T-helper 1 cell treated with Interleukin-12 subunit alpha and Interleukin-12 subunit beta and Interleukin-4 antibody, amounts not matched to agents 30 ng/mL and 1 ng/mL, for 36 hours (primary cell): ENCODE results near the gene PIP4K2C. TPM values are rescaled to one million over a fixed set of nuclear protein-coding genes. Genes with fewer than 3 reads are reported as not detected.

Experiments
- intact Hi-C: fragments of 100-400 bp; cut with micrococcal nuclease; formaldehyde crosslinking; loops from one replicate; pipeline ENCODE4 v1.15.1; 2024
- total RNA-seq: library from RNA; stranded (reverse); gene quantifications from 2 replicates; pipeline ENCODE4 v1.2.3, GENCODE V29; 2022

Gene PIP4K2C
- total RNA-seq, 1 donor from 2014 or later, result 24.8 TPM

DNA sequence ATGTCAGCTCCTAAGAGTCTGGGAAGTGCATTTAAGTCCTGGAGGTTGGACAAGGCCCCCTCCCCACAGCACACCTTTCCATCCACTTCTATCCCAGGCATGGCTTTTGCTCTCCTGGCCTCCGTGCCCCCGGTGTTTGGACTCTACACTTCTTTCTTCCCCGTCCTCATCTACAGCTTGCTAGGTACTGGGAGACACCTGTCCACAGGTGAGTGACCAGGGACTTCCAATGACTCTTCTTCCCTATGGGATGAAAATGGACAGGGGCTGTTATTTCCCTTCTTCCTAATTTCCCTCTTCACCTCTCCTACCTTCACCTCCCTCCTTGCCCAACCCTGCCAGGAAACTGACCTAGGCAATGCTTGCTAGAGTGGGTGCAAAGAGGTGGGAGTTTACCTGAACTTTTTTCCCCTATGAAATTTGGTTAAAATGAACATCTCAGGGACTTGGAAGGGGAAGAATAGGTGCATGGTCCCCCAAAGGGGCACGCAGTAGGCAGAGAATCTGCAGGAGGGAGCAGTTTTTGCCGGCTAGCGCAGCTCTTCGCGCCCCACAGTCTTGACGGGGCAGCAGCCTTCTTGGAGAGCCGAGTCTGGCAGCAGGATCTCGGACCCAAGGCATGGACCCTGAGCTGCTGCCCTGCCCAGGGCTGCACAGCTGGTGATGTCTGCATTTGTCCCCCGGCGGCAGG, 29.4 kb downstream of the PIP4K2C start:
- intact Hi-C loops, result loop anchor here (2.0 to 5.0 kb wide), 2 partner anchors 100 to 143 kb away; partner anchors contain the start of genes ARHGAP9 and DDIT3

DNA sequence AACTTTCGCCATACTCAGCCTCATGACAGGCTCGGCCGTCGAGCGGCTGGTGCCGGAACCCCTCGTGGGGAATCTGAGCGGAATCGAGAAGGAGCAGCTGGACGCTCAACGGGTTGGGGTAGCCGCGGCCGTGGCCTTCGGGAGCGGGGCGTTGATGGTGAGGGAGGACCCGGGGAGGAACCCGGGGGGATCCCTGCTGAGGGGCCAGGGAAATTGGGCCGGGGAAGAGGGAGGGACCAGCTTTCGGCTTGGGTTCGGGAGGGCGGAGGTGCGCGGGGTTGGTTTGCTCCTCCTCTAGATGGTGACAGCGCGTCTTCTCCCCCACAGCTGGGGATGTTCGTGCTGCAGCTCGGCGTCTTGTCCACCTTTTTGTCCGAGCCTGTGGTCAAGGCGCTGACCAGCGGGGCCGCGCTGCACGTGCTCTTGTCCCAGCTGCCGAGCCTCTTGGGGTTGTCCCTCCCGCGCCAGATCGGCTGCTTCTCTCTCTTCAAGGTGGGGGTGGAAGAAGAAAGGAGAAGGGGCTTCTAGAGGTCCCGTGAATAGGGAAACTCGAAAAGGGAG, 30.0 kb downstream of the PIP4K2C start:
- intact Hi-C loops, result loop anchor here (1.0 to 5.0 kb wide), 5 partner anchors 12 to 162 kb away; partner anchors contain the start of genes ARHGAP9, B4GALNT1, DDIT3 and GLI1

GRCh38 chr12:57621497-57622292, 30.7 kb downstream of the PIP4K2C start:
- intact Hi-C loops, result loop anchor here (1.0 to 5.0 kb wide), 5 partner anchors 12 to 162 kb away; partner anchors contain the start of genes ARHGAP9, B4GALNT1, DDIT3 and GLI1

DNA sequence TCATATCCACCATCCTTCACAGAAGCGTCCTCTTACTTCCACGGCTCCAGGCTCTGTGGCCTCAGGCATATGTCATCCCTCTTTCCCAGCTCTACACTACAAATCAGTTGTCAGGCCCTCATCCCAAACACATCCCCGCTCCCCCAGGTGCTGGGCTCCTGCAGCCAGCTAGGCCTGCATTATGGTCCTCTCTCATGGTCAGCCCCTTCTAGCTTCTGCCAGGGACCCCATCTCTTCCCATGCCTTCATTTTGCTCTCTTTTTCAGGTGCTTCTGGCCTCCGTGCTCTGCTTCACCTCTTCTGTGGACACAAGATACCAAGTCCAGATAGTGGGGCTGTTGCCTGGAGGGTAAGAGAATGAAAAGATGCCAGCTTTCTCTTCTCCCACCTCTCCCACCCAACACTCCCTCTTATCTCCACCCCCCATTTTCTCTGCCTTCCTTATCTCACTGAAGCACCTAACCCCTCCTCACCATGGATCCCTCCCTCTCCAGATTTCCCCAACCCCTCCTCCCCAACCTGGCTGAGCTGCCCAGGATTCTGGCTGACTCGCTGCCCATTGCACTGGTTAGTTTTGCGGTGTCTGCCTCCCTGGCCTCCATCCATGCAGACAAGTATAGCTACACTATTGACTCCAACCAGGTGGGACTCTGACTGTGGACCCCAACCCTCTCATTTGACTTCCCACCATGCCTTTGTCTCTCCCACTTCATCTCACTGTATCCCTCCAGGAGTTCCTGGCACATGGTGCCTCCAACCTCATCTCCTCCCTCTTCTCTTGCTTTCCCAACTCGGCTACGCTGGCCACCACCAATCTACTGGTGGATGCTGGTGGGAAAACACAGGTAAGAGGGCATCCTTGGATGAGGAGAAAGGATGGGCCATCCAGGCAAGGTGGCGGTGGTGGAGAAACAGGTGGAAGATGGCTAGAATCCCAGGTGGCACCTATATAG, 31.6 kb downstream of the PIP4K2C start:
- intact Hi-C loops, result loop anchor here (5.0 kb wide), 1 partner anchor 145 kb away; the partner anchor contains the start of gene ARHGAP9

- intact Hi-C loops, result loop anchor here (5.0 kb wide), 1 partner anchor 146 kb away; the partner anchor contains the start of gene ARHGAP9
Measured at GRCh38 chr12:57623385-57623784, 32.4 kb downstream of the PIP4K2C start.

GRCh38 chr12:57623811-57624390, 32.9 kb downstream of the PIP4K2C start:
- intact Hi-C loops, result loop anchor here (5.0 kb wide), 1 partner anchor 147 kb away; the partner anchor contains the start of gene ARHGAP9

DNA sequence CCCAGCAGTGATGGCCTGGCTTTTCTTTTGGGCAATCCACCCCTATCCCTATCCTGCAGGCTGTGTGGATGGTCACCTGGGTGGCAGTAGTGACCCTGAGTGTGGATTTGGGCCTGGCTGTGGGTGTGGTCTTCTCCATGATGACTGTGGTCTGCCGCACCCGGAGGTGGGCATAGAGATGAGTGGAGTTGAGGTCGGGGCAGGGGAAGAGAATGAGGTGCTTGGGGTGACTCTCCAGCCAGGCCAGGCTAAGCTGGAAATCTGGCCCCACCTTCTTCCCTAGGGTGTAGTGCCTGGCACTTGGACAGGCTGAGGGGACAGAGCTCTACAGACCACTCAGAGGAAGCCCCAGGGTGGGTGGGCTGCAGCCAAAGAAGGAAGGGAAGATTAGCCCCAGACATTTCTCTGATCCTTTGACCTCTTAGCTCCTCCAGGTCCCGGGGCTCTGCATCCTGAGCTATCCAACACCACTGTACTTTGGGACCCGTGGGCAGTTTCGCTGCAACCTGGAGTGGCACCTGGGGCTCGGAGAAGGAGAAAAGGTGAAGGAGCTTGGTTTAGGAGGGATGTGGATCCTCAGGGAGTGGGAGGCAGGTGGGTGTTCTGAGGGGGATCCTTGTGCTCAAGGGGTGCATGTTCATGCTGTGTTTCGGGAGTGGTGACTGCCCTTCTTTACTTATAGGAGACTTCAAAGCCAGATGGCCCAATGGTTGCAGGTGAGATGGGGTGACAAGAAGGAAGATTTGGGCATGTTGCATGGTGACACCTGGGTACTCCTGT, 33.6 kb downstream of the PIP4K2C start:
- intact Hi-C loops, result loop anchor here (5.0 kb wide), 1 partner anchor 147 kb away; the partner anchor contains the start of gene ARHGAP9

GRCh38 chr12:57625261-57626032, 34.5 kb downstream of the PIP4K2C start:
- intact Hi-C loops, result no loop called here

DNA sequence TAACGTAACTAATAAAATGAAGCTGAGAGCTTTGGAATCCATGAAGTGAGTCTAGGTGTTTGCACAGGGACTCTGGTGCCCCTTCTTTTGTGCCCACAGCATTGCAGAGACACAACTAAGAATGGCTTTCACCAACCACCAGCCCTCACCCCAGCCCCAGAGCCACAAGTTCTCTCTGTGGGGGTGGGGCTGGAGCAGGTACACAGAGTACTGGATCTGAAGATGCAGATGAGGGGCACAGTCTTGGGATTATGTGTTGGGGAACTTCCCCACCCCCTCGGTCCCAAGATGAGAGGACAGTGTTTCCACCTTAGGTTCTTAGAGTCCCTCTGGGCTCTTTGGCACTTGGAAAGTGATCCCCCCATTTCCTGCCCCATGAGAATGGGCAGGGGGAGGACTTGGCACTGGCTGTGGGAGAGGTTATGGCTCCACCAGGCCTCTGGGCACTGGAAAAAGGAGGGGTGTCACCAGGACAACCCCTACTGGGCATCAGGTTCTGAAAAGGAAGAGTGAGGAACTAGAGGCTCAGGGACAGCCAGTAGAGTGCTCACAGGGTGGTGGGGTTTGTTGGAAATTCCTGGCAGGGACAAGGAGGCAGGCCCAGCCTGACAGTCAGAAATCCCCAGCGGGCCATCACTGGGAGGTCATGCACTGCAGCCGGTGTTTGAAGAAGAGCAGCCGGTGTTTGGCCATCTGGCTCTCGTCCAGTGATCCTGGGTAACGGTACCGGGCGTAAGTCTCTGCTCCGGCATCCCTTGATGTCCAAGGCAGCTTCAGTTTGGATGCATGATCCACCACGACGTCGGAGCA, 35.3 kb downstream of the PIP4K2C start:
- intact Hi-C loops, result no loop called here

GRCh38 chr12:57626921-57627445, 36.0 kb downstream of the PIP4K2C start:
- intact Hi-C loops, result no loop called here

- intact Hi-C loops, result no loop called here
Measured at GRCh38 chr12:57627501-57628279, 36.7 kb downstream of the PIP4K2C start.

DNA sequence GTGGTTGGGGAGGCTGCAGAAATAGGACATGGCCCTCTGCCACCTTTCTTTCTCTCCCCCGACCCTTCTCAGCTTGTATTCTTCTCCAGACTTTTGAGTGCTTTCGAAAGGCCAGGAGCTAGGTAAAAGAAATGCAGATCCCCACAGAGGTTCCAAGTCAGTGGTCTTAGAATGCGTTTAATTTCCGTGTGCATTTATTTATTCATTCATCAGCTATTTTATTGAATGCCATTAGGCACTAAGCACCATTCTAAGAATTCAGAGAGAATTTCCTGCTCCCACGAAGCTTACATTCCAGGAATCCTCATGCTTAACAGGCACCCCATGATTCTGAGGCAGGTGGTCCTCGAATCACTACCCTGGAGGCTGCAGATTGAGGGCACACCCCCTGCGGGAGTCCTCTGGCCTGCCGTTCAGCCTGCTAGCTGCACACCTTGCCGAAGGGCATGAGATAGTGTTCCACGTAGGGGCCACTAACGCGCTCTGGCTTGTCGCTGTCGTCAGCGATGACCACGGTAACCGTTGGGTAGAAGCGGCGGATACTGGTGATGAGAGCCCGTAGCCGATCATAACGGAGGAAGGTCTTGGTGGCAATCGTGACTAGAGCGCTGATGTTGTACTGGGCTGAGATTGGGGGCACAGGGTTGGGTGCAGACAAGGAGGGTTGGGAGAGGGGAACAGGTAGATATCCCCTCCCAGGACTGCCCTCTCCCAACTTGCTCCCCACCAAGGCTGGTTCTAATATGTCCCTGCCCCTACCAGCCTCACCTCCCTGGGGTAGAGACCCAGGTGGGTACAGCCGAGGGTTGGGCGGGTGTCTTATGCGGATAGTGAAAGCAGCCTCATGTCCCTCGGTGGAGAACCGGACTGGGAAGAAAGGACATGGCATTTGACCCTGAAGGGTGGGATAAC, 37.5 kb downstream of the PIP4K2C start:
- intact Hi-C loops, result no loop called here

GRCh38 chr12:57629897-57630471, 39.0 kb downstream of the PIP4K2C start:
- intact Hi-C loops, result no loop called here

GRCh38 chr12:57630891-57631433, 40.0 kb downstream of the PIP4K2C start:
- intact Hi-C loops, result no loop called here

DNA sequence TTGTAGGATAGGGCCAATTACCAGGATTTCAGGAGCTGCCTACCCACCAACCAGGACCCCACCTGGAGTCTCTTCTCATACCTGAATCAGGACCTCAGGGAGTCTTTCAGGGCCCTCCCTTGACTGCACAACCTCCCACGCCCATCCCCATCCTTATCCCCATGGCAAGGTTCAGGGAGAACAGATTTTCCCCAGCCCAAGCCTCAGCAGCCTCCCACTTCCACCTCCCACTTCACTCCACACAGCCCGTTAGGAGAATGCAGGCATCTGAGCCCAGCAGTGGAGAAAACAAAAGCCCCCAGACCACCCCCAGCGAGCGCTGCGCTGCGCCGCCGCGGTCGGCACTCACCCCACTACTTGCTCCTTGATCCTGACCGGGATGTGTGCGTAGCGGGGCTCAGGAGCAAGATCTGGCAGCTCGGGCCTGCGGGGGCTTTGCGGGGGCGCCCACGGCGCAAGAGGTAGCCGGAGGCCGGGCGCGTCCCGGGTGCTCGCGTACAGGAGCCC, 40.6 kb downstream of the PIP4K2C start:
- intact Hi-C loops, result loop anchor here (2.0 kb wide), 1 partner anchor 391 kb away; no protein-coding TSS in a partner anchor
